Raji (cell line): Measurements from ENCODE around the gene KRT2.

Source experiments
- POLR2A ChIP-seq: IDR thresholded peaks from 2 replicates; pipeline ENCODE4 v1.6.1; 2011; ENCODE audit warnings: low read depth, low read length, control low read depth; ENCODE audit not compliant: insufficient read depth

The KRT2 gene

GRCh38 chr12:52687497-52688385 lies 35.7 kb upstream of the KRT2 start:
- no peak for TF ChIP-seq POLR2A

GRCh38 chr12:52686756-52687487 lies 34.9 kb upstream of the KRT2 start:
- no peak for TF ChIP-seq POLR2A

GRCh38 chr12:52686063-52686462 lies 34.1 kb upstream of the KRT2 start:
- no peak for TF ChIP-seq POLR2A

- no peak for TF ChIP-seq POLR2A
Measured at GRCh38 chr12:52685406-52685890, 33.4 kb upstream of the KRT2 start.

GRCh38 chr12:52684431-52684830 lies 32.4 kb upstream of the KRT2 start:
- no peak for TF ChIP-seq POLR2A

GRCh38 chr12:52683575-52684300 lies 31.7 kb upstream of the KRT2 start:
- TF ChIP-seq POLR2A: no peak

GRCh38 chr12:52682938-52683574 lies 31.0 kb upstream of the KRT2 start:
- TF ChIP-seq POLR2A: no peak

GRCh38 chr12:52682381-52682660 lies 30.3 kb upstream of the KRT2 start:
- TF ChIP-seq POLR2A: no peak

GRCh38 chr12:52681526-52682380 lies 29.7 kb upstream of the KRT2 start:
- TF ChIP-seq POLR2A: no peak

GRCh38 chr12:52680363-52680762 lies 28.4 kb upstream of the KRT2 start, which contains the start of gene KRT1:
Gene KRT1, minus strand, starts transcription at chr12:52680407. Its CDS starts 59 bp downstream, at chr12:52680348.
- no peak for TF ChIP-seq POLR2A

GRCh38 chr12:52679875-52680274 lies 27.9 kb upstream of the KRT2 start:
- no peak for TF ChIP-seq POLR2A

GRCh38 chr12:52677671-52678070 lies 25.7 kb upstream of the KRT2 start:
- TF ChIP-seq POLR2A: no peak

- TF ChIP-seq POLR2A: no peak
Measured at GRCh38 chr12:52677126-52677525, 25.1 kb upstream of the KRT2 start.

- TF ChIP-seq POLR2A: no peak
Measured at GRCh38 chr12:52676163-52676562, 24.2 kb upstream of the KRT2 start.

GRCh38 chr12:52675301-52675701 lies 23.3 kb upstream of the KRT2 start:
- no peak for TF ChIP-seq POLR2A

- TF ChIP-seq POLR2A: no peak
Measured at GRCh38 chr12:52674433-52674775, 22.4 kb upstream of the KRT2 start.
